Activated CD4-positive, alpha-beta T cell treated with anti-CD3 and anti-CD28 coated beads, Interleukin-10, Interleukin-2, amounts not matched to agents 100 ng/mL and 50 ng/mL, durations not matched to agents 16 hours and 8 hours (primary cell): Measurements from ENCODE around the gene AGBL3.
"Not testable (repeated sequence)": the region's sequence is repeated elsewhere in the genome, so short reads cannot be mapped to it uniquely, and the experiment has no call there.

Experiments used
- DNase-seq: peaks from one replicate; pipeline ENCODE4 v3.0.0-alpha.2; 2020

The AGBL3 gene

DNA sequence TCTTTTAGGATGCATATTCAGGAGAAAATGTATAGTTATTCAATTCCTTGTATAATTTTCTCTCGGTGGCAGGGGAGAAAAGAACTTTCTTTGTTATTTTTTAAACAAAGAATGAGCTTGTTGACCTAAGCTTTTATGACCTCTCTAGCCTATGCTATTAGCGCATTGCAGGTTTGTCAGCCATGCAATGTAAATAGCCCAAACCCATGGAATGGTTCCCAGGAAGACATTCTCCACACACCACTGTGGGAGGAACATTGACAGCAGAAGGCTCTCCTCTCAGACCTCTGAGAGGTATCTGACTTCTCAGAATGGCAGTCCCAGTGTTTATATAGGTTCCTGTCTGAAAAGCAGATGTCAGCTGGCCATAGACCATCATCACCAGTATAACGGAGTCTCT, 19.6 kb upstream of the AGBL3 start:
- DNase-seq = no peak

DNA sequence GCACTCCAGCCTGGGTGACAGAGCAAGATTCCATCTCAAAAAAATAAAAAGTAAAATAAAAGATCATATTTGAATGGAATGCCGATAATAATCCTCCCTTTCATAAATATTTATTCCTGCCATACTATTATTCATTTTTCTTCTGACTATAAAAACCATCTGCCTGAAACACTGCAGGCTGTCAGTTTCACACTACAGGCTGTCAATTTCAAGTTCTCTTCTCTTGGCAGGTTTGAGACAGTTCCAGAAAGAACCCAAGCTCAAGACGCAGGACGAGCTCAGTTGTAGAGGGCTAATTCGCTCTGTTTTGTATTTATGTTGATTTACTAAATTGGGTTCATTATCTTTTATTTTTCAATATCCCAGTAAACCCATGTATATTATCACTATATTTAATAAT, 18.2 kb upstream of the AGBL3 start:
- no peak for DNase-seq

DNA sequence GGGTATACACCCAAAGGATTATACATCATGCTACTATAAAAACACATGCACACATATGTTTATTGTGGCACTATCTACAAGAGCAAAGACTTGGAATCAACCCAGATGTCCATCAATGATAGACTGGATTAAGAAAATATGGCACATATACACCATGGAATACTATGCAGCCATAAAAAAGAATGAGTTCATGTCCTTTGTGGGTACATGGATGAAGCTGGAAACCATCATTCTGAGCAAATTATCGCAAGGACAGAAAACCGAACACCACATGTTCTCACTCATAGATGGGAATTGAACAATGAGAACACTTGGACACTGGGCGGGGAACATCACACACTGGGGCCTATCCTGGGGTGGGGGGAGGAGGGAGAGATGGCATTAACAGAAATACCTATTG, 4.7 kb upstream of the AGBL3 start:
- not testable (repeated sequence) for DNase-seq

DNA sequence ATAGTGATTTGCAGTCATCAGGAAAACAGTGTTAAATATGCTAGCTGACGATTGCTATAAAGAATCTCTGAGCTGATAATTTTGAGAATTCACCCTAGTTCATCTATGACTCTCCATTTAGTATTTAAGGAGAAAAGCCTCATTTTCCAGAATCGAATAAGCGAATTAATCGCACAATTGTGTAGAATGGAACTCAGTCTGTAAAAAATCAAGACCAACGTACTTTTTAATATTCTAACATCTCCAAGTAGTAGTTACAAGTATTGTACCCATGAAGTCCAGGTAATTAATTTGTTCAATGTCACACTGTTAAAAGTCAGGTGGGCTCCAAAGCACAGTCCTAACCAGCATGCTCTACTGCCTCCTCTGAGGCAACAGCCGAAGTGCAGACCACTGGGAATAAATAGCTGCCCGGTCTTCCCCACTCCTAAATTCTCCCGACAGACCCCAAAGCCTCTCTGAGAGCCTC, 380 bp upstream of the AGBL3 start:
- no peak for DNase-seq

DNA sequence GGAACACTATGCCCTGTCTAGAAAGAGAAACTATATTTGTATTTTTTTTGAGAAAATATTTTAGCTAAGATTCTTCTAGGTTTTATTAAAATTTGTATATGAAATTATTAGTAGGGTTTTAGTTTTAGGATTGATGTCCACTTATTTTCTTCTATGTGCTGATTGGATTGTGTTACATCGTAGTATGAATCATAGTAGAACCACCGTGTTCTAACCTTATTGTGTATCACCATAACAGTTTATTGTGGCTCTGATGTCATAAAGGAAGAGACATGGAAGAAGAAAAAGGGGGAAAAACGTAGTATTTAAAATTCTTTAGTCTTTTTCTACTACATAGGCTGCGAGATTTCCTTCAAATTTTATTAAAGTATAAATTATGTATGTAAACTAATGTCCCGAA, 1.9 kb downstream of the AGBL3 start:
- no peak for DNase-seq

DNA sequence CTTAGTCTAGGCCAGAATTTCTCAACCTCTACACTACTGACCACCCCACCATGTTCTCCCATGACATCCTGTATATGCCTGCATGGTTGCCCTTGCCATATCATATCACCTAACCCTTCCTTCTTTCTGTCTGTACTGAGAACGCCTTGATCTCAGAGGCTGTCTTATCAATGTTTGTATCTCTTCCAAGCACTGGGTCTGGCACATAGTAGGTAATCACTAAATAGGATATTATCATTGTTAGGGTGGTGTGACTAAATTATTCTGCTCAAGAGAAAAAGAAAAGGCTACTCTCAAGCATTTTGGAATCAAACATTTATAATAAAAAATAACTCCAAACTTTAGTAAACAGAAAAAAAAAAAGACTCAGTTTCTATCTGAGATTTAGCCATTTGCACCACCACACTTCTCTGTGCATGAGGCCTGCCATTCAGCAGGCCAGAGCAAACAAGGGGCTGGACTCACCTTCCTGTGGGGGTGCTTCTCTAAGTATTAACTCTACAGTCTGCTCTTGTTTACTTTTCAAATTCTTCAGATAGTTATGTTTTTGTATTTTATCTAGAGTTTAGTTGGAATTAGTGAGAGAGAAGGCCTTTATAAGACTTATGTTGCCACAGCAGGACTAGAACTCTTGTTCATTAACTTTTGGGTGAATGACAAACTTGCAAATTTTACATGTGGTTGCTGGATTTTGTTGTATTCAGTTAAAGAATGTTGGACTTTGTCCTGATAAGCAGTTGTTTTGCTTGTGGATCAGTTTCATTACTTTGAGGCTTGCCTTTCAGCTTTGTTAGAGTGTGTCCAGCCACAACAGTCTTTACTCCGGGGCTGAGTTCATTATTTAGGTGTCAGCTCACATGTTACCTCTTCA, 5.4 kb downstream of the AGBL3 start:
- DNase-seq = no peak

DNA sequence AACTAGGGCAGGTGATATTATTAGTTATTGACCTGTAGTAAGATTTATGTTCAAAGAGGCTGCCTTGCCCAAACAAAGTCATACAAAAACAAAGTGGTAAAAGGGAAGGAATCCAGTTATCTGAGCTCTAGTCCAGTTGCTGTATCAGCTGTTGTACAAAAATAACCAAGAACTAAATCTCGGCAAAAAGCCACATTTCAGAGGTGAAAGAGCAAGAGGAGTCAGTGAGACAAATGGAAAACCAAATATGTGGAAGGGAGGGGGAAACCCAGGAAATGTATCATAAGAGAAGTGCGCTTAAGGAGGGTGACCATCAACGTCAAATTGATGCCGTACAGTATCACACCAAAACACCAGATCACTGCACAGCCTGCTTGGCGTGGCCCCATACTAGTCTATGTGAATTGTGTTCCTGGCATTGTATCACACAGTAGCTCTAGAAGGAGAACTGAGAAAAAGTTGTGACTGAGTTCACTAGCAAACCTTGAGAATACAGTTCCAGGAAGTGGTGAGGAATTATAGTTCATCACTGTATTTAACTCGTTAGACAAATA, 6.4 kb downstream of the AGBL3 start:
- DNase-seq = peak; percentile 42

DNA sequence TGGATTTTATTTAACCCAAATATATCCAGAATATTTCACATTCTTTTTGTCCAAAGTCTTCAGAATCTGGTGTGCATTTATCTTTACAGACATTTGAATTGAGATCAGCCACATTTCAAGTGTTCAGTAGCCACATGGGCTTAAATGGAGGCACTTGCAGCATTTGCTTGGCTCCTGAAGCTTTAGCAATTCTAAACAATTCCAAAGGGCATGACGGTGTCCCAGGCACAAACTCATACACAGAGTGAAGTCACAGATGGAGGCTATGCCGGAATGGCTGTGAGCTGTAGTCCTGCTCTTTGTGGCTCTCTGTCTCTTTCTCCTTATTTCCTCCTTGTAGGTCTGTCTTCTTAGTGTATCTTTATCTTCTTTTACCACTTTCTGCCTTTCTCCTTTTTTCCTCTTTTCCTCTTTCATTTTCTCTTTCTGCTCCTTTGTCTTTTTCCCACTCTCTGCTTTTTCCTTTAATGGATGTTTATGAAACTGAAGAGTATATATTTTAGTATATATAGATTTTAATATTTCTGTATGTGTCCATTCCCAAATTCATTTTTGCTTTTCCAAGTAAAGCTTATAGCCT, 7.7 kb downstream of the AGBL3 start:
- DNase-seq = no peak

DNA sequence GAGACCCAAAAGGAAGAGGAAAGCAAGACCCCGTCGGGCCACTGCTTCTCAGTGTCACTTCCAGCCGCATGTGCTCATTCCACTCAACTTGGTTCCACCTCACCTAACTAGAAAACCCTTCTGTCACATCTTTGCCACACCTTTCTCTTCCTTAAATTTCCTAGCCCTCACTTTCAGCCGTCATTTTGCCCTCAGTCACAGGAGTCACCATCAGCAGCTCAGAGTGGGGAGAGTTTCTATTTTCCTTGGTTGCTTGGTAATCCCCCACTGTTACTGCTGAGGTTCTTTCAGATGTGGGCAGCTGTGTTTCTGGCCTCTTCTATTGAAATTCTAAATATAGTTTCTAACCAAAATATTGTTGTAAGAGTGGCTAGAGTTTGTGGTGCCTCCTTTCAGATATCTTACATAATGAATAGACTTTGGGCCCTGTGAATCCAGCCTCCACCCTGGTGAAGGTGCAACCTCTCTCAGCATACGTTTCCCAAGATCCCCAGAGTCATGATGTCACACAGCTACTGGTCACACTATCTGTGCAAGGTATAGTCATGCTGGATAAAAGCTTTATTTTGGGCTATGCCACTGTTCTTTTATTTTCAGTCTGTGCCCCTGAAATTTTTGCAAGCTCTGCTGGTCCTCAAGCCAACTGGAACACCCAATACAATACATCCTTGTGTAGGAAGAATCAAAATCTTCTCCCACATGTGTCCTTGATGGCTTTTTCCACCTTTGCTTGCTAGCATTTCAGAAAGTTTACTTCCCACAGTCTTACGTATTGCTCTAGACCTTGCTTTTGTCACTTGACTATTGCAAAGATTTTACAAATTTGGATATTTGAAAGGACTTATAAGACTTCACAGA, 9.2 kb downstream of the AGBL3 start:
- no peak for DNase-seq

DNA sequence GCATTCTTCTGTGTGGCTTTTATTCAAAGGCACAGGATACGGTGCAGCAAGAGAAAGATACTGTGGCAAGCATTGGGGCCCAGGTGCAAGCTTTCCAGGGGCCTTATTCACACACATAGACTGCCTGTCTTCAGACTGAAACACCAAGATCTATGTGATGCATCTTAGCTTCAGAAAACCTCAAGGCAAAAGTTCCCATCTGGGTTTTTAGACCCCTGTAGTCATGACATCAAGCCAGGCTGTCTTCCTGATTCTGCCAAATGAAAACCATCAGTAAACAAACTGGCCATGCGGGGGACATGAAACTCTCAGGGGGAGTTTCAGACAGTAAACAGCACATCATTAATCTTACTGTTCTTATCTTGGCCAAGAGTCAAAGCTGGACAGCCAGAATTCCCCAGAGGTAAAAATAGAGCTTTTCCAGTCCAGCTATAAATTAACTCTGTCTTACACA, 9.8 kb downstream of the AGBL3 start:
- DNase-seq = no peak

DNA sequence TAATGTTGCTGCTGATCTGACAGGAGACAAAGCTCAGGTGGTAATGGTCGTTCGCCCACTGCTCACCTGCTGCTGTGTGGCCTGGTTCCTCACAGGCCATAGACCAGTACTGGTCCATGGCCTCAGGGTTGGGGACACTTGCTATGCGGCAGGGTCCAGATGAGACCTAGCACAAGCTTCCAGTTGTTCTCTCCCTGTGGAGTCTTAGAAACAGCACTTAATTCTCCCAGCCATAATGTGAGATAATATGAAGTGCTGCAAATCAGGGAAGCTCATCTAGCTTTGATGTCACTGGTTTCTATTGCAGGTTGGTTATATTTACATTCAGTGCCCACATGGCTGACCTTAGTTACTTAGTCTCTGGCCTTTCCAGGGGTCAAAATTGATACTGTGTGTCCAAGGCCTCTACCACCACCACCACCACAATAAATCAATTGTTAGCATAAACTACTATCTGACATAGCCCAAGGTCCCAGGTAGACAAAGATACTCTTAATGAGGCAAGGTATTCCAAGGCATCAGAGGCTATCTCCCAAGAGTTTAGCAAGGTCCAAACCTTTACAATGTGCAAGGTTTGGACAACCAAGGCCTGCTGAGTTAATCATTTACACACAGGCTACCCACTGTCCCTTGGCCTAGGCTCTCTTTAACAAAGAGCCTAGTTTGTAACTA, 11.0 kb downstream of the AGBL3 start:
- no peak for DNase-seq

DNA sequence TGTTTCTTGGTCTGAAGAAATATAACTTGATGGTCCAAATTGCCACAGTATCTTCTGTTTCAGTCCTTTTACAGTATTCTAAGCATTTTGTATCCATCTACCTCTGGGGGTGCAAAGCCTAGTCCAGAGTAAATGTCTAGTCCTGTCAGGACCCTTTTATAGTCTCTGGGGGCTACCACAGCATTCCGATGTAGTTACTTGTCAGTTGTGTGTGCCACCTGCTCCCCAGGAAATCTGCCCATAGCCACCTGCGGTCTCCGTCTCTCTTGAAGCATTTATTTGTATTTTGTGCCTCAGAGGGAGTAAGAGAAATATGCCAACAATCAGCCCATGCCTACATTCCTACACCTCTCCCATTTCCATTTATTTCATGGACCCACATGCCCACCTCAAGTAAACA, 12.8 kb downstream of the AGBL3 start:
- no peak for DNase-seq

DNA sequence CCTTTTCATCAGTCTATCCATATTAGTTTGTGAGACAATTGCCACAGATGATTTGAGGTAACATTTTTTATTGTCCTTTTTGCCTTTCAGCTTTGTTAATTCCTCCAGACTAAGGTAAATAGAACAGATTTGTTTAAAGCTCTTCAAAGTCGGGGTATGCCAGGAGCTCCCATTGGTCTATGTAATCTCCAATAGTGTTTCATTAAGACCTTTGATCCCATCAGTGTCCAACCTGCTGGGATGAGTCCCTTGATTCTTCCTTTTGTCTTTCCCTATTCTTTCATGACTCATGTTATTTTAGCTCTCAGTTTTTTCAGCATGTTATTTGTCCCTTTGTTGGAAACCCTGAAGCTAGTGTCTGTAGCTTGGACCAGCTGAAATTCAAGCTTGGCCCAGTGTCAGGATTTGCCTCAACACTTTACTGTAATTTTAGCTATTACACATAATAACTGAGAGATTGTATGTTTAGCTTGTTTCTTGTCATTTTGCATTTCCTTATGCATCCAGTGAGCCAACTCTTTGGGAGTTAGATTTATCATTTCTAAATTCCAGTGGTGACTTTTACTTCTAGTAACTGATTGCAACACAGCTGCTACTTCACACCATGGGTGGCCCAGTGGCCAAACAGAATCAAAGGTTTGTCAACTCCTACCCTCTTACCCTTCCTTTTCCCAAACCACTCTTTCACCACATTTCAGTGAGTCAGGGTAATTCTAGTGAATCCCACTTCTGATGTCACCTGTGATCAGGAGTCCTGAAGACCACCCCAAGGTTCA, 15.3 kb downstream of the AGBL3 start:
- DNase-seq = no peak

DNA sequence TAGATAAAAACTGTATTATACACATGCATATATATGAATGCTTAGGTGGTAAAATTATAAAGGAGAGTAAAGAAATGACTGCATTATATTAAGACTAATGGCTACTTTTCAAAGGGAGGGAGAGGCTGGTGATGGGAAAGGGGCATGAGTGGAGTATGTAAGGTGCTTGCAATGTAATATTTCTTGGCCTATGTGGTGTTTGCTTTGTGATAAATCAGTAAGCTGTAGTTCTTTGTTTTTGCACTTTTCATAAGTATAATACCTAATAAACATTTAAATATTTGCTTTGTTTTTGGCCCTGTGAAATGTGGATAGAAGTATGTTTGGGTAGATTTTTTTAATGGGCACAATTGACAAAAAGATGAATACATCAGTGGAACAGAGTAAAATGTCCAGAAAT, 25.9 kb downstream of the AGBL3 start:
- no peak for DNase-seq

DNA sequence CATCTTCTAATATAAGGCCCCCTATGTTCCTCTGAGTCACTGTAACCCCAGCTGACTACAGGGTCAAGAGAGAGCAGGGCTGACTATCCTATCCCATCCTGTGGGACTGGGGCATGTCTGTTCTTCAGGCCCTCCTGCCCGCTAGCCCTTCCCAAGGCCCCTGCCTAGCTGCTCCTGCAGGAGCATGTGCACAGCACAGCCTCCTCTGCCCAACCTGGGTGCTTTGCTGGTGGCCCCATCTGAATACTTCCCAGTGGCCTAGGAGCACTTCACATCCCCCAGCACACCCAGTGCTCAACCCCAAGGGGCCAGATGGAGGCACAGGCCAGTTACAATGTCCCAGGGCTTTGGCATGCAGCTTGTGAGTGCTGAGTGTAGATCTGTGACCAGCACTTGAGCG, 37.3 kb downstream of the AGBL3 start:
- no peak for DNase-seq

DNA sequence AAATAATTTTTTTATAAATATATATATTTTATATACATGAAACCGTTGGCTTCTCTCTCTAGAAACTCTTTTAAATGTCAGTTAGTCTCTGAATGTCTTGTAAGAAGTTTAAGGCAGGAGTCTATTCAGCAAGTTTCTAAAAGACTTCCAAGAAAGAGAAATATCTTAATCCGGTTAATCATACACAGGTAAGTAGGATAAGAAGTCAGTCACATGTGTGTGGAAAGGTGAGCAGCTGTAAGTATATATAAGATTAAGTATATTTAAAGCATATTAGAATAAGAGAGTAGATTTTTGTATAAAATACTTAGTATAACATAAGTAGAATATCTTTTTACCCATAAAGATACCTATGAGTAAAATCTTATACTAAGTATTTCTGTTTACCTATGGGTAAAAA, 48.9 kb downstream of the AGBL3 start:
- no peak for DNase-seq

DNA sequence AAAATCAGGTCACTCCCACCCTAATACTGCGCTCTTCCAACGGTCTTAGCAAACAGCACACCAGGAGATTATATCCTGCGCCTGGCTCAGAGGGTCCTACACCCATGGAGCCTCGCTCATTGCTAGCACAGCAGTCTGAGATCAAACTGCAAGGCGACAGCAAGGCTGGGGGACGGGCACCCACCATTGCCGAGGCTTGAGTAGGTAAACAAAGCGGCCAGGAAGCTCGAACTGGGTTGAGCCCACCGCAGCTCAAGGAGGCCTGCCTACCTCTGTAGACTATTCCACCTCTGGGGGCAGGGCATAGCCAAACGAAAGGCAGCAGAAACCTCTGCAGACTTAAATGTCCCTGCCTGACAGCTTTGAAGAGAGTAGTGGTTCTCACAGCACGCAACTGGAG, 80.7 kb downstream of the AGBL3 start:
- not testable (repeated sequence) for DNase-seq

DNA sequence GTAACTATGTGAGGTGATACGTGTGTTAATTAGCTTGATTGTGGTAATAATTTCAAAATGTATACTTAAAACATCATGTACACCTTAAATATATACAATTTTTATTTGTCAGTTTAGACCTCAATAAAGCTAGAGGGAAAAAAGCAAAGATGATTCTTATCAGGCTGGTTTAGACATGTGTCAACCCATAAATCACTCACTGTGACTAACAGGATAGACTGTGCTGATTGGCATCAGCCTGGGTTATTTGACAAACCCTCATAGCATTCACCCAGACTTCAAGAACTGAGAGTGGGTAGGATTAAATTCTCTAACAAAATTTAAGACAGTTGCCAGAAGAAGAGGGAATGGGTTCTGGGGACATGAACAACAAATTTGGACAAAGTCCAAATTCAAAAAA, 87.8 kb downstream of the AGBL3 start:
- no peak for DNase-seq

DNA sequence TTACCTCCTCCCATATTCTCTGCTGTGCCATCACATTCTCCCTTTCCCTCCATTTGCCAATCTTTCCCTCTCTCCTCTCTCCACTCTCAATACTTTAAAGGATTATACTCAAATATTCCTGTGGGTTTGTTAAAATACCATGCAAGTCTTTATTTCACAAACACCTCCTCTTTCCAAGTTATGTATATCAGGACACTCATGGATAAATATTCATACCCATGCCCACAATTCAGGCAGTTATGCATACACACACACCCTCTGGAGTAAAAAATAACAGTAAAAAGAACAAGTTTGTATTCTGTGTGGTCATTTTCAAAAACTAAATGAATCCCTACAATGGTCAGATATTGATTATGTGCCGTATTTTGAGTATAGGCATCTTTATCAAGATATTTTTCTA, 88.2 kb downstream of the AGBL3 start:
- DNase-seq = no peak

DNA sequence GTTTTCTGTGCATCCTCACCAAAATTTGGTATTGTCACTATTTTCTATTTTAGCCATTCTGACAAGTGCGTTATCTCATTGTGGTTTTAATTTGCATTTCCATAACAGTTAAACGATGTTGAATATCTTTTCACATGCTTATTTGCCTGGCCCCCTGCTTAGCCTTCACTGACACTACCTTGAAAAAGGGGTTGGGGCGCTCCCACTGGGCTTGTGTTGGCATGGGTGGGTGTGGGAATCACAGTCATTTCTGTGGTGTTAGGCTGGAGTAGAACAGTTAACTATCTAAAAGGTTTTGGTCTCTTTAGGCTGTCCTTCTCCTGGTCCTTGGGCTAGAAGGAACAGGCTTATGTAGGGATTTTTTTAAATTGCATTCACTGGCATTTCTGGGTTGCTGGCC, 89.4 kb downstream of the AGBL3 start:
- no peak for DNase-seq

DNA sequence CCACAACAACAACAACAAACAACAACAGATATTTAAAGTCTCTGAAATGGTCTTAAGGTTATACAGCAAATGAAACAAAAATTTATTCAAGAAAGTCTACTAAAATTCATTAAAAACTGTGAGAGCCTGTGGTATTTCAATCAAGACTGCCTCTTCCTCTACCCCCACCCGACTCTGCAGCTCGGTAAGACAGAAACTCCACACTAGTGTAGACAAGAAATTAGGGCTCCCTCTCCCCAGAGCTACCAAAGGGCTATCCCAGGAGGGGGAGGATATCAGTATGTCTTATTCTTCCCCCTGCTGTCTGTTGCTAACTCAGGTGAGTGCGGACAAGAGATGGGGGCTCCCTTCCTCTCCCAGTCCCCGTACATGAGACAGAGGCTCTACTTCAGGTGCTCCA, 90.6 kb downstream of the AGBL3 start:
- no peak for DNase-seq

DNA sequence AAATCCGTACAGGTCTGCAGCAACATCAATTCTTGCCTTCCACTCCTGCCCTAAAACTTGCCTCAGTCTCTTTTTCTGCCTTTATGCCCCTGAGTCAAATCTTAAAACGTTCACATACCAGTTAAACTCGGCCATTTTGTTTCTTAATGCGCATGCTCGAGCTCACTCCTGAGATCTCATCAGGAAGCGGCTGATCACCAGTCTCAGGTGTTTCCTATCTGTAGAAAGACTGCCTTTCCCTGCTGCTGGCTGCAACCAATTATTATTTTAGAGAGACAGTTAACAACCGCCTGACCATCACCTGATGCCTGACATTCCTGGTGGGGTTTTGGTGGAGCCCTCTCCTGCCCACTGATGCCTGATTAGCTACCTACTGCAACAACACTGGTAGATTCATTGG, 91.3 kb downstream of the AGBL3 start:
- no peak for DNase-seq
